ENCODE results near the gene PIKFYVE. TPM values are rescaled to one million over a fixed set of nuclear protein-coding genes. Genes with fewer than 3 reads are reported as not detected.

PIKFYVE gene
- total and polyA plus RNA-seq, 2 of the 8 experiments (the other 6 are each of a cell fraction or from before 2014, with no cell fraction given), result 8.8 to 33.5 TPM

GRCh38 chr2:208254118-208254870, 11.8 kb upstream of the PIKFYVE start:
- Histone ChIP-seq H3K14ac (ENCODE audit: insufficient read length) (no peak overlapping the region), H3K79me1 (ENCODE audit: low read depth, low read length) (0 out of 2 replicates have a peak, but pooled peaks cover 3% of the 10 kb centered on the region), H2BK120ac (replicated peaks; ENCODE audit: low read depth, low read length) (peak overlapping the region; percentile 71), H3K4me1 (replicated peaks in 1 of 4; ENCODE audit: control insufficient read depth in 3 of 4, insufficient read depth in 4 of 4, low read length in 3 of 4) (peaks cover 0 to 5% (median 3%) of the 10 kb centered on the region in 4 experiments; a peak in 2 of 7 replicates), H4K91ac (replicated peaks; ENCODE audit: insufficient read length, low read length) (peak overlapping the region; percentile 58), H3K27me3 (replicated peaks in 1 of 4; ENCODE audit: control insufficient read depth in 3 of 4, extremely low read depth in 1 of 4, insufficient read depth in 3 of 4, low read length in 3 of 4) (no peaks in the 10 kb centered on the region), H4K20me1 (replicated peaks in 1 of 2; ENCODE audit: control insufficient read depth in 1 of 2, insufficient read depth in 2 of 2, low read length in 2 of 2) (peaks cover 0 to 1% of the 10 kb centered on the region in 2 experiments), H3K18ac (ENCODE audit: extremely low read depth, low read length) (peak overlapping the region; percentile 82), H3K9me3 (ENCODE audit: insufficient read depth in 2 of 2, low read depth in 1 of 2, low read length in 1 of 2) (no peaks in the 10 kb centered on the region), H3K4me2 (ENCODE audit: insufficient read depth in 1 of 2, low read depth in 2 of 2, low read length in 2 of 2) (peak overlapping the region; percentile 70 to 85), H3K4me3 (ENCODE audit: extremely low read depth in 1 of 4, insufficient read depth in 2 of 4, low read depth in 3 of 4, low read length in 4 of 4) (peak overlapping the region; percentile 85 to 100 (median 99)), H3K23me2 (ENCODE audit: low read depth, low read length) (peaks cover 2% of the 10 kb centered on the region; the same call in 1 of the 2 replicates), H2AK5ac (ENCODE audit: low read depth, low read length) (no peak overlapping the region), H3K27ac (ENCODE audit: low read depth, low read length) (peak overlapping the region; percentile 62), H3K23ac (ENCODE audit: insufficient read length) (no peak overlapping the region), H3K79me2 (ENCODE audit: control insufficient read depth in 1 of 2, insufficient read depth in 2 of 2, low read length in 2 of 2) (peaks cover 3 to 30% of the 10 kb centered on the region in 2 experiments; a peak in 3 of 4 replicates), H3K4ac (replicated peaks; ENCODE audit: insufficient read length, low read depth, low read length) (peak overlapping the region; percentile 82), H3K56ac (replicated peaks; ENCODE audit: insufficient read length, low read depth, low read length) (peak overlapping the region; percentile 83), H2BK20ac (ENCODE audit: low read length) (no peak overlapping the region), H3K36me3 (ENCODE audit: control insufficient read depth in 2 of 4, insufficient read depth in 4 of 4, low read length in 3 of 4) (peaks cover 4 to 42% (median 17%) of the 10 kb centered on the region in 4 experiments; a peak in 7 of 8 replicates), H2AFZ (ENCODE audit: low read length) (0 out of 2 replicates have a peak overlapping the region, but pooled peaks have one; percentile 12), H2BK12ac (ENCODE audit: low read depth, low read length) (0 out of 2 replicates have a peak overlapping the region, but pooled peaks have one; percentile 5), H4K5ac (ENCODE audit: insufficient read length, low read depth, low read length) (peak overlapping the region; percentile 77), H2BK5ac (ENCODE audit: low read depth, low read length) (peak overlapping the region; percentile 78), H2BK15ac (ENCODE audit: low read length) (peak overlapping the region; percentile 20; the same call in 1 of the 2 replicates), H3K9ac (replicated peaks in 1 of 4; ENCODE audit: extremely low read depth in 1 of 4, low read depth in 3 of 4, low read length in 3 of 4) (peak overlapping the region; percentile 59 to 89 (median 83)), H4K8ac (ENCODE audit: extremely low read depth, insufficient read depth, low read length) (peak overlapping the region; percentile 72; the same call in 1 of the 2 replicates)
- FAIRE-seq, result no peak
- peak; percentile 83 to 95 for DNase-seq (ENCODE audit: low read depth in 1 of 2, low spot score in 2 of 2)
- WGBS, 2 experiments (ENCODE audit: extremely low coverage in 1 of 2, insufficient coverage in 1 of 2, insufficient read length in 1 of 2, insufficient replicate concordance in 2 of 2, low coverage in 1 of 2, low lambda C conversion rate in 2 of 2, missing lambda C conversion rate in 1 of 2), result 0% methylated on average over 29 of the region's 36 CpGs; no CpG with 5 or more reads in 1 of the 2 experiments
- ChIA-PET POLR2A (ENCODE audit: partially characterized antibody) (interaction anchor here (0.5 to 7.0 kb wide), 21 partner anchors 10 to 1440 kb away, joined by 3 to 68 read pairs (median 4); partner anchors contain the start of genes CRYGA and PIKFYVE), CTCF (ENCODE audit: partially characterized antibody) (interaction anchor here (0.7 to 6.2 kb wide), 16 partner anchors 11 to 156 kb away, joined by 3 to 53 read pairs (median 4); partner anchors contain the start of genes C2orf80 and PIKFYVE)
- TF ChIP-seq NANOG (IDR thresholded peaks at IDR 0.05; ENCODE audit: insufficient read depth, low read depth, low read length, poor library complexity, severe bottlenecking), result no peak
- TF ChIP-seq CEBPB (IDR thresholded peaks at IDR 0.05; ENCODE audit: low read depth, low read length), result peak; percentile 91
- peak in 1 of 2 experiments; percentile 62; a peak in 1 of 4 replicates for TF ChIP-seq HDAC2 (IDR thresholded peaks at IDR 0.05; ENCODE audit: borderline replicate concordance in 1 of 2, low read depth in 2 of 2, low read length in 2 of 2)
- TF ChIP-seq ASH2L (IDR thresholded peaks at IDR 0.05; ENCODE audit: low read length), result peak; percentile 18
- no peak for TF ChIP-seq JUN (IDR thresholded peaks at IDR 0.05; ENCODE audit: low read depth, low read length)
- no peak for TF ChIP-seq E2F6 (IDR thresholded peaks at IDR 0.05)
